GM18868 (cell line): ENCODE measurements around the gene PLIN3.
"Not testable (repeated sequence)": the region's sequence is repeated elsewhere in the genome, so short reads cannot be mapped to it uniquely, and the experiment has no call there.

Experiments used
- ATAC-seq: cut with Tn5 transposase; IDR thresholded peaks from one replicate; pipeline ENCODE4 v1.9.1; 2021; ENCODE audit warnings: mild to moderate bottlenecking, moderate library complexity; ENCODE audit not compliant: unreplicated experiment

Gene PLIN3

DNA sequence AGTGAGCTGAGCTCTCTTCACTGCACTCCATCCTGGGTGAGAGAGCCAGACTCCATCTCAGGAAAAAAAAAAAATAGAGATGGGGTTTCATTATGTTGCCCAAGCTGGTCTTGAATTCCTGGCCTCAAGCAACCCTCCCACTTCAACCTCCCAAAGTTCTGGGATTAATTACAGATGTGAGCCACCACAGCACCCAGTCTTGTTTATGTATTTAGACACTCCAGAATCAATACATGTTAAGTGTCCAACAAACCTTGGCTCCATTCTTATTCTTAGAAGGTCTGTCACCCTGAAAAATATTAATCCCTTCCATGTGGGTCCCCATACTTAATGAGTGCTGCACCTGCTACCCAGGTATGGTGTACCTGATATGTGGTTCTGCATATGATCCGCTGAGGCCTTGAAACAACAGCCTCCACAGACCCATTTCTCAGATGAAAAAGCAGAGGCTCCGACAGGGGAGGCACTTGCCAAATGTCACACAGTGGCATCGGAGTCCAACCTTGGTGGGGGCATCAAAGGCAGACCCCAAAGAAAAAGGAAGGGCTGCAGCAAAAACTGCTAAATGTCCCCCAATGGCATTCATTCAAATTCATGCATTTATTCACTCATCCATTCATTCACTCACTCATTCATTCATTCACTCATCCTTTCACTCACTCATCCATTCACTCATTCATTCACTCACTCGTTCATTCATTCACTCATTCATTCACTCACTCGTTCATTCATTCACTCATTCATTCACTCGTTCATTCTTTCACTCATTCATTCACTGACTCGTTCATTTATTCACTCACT, 52.6 kb downstream of the PLIN3 start:
- no peak for ATAC-seq

GRCh38 chr19:4811328-4812131, 55.9 kb downstream of the PLIN3 start:
- no peak for ATAC-seq

- no peak for ATAC-seq
These were observed 60.3 kb downstream of the PLIN3 start for GRCh38 chr19:4807188-4807587.

DNA sequence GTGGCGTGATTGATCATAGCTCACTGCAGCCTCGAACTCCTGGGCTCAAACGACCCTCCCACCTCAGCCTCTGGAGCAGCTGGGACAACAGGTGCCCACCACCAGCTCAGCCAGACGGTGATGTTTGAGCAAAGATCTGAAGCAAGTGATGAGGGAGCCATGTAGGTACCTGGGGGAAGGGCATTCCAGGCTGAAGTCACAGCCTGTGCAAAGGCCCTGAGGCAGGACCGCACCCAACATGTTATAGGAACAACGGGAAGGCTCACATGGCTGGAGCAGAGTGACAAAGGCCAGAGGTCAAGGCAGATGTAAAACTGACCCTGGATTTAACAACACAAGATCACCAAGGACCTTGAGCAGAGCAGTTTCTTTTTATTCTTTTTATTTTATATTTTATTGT, 61.1 kb downstream of the PLIN3 start:
- no peak for ATAC-seq

DNA sequence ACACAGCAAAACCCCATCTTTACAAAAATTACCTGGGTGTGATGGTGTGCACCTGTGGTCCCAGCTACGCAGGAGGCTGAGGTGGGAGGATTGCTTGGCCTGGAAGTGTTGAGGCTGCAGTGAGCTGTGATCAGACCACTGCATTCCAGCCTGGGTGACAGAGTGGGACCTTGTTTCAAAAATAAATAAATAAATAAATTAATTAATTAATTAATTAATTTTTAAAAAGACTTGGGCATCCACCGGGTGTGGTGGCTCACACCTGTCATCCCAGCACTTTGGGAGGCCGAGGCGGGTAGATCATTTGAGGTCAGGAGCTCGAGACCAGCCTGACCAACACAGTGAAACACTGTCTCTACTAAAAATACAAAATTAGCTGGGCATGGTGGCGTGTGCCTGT, 62.3 kb downstream of the PLIN3 start:
- not testable (repeated sequence) for ATAC-seq

DNA sequence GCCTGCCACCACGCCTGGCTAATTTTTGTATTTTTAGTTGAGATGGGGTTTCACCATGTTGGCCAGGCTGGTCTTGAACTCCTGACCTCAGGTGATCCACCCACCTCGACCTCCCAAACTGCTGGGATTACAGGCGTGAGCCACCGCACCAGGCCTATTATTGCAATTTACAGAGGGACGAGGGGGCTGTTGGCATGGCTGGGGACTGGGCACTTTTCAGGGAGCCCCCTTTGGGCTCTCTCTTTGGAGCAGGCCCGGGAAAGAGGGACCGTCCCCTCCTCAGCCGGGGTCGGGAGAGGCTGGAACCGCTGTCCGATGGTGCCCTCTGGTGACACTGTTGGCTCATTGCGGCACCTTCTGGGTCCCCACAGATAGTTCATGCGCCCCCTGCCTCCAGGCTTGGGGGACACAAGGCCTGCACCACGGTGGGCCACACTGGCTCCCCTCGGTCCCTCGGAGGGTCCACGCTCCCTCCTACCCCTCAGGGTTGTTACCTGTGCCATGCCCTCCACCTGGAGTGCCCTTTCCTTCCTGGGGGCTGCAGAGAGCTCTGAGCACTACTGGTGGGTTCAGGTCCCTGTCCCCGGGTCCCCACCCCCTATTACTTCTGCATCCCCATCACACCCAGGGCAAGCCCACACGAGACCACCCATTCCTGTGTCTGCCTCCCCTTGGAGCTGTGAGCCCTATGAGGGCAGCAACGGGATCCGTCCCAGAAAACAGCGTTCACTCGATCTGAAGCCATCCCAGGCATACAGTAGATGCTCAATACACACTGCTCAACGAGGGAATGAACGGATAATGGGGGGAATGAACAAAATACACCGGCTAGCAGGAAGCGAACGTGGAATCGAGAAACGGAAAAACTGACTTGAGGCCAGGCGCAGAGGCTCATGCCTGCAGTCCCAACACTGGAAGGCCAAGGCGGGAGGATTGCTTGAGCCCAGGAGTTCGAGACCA, 63.5 kb downstream of the PLIN3 start:
- no peak for ATAC-seq

- ATAC-seq = no peak
These were observed 64.8 kb downstream of the PLIN3 start for GRCh38 chr19:4802711-4803110.

- ATAC-seq = no peak
These were observed 66.3 kb downstream of the PLIN3 start for GRCh38 chr19:4801085-4801619.

GRCh38 chr19:4800591-4801081, 66.8 kb downstream of the PLIN3 start:
- no peak for ATAC-seq

DNA sequence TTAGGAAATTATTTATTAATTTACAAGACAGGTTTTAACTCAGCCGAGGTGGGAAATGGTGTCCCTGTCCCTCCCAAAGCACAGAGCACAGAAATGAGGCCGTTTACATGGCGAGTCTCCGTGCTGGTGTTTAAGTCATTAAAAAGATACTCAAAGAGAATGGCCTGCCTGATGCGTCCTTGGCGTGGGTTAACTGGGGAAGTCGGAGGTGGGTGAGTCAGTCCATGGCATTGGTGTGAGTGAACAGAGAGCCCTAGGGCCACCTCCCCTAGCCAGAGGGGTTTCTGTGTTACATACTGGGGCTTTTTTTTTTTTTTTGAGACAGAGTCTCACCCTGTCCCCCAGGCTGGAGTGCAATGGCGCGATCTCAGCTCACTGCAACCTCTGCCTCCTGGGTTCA, 72.1 kb downstream of the PLIN3 start:
- no peak for ATAC-seq

DNA sequence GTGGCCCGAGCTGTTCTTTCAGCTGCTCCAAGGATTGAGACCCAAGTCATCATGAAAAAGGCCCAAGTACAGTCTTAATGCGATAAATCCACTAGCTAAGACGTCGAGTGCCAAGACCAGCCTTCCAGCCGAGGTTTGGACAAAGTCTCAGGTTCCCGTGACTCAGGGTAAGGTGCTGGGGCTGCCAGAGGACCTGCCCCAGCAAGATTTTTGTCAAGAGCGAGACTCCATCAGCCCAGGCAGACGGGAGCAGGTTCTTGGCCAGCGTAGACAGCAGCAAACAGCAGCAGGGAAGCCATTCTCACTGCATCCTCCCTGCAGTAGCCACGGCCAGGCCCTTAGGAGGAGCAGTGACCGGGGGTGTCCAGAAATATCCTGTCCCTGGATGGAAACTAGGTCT, 72.5 kb downstream of the PLIN3 start:
- ATAC-seq = no peak

DNA sequence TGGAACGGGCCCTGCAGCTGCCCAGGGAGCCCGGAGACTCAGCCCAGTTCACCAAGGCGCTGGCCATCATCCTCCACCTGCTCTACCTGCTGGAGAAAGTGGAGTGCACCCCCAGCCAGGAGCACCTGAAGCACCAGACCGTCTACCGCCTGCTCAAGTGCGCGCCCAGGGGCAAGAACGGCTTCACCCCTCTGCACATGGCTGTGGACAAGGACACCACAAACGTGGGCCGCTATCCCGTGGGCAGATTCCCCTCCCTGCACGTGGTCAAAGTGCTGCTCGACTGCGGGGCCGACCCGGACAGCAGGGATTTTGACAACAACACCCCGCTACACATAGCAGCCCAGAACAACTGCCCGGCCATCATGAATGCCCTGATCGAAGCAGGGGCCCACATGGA, 74.2 kb downstream of the PLIN3 start:
- not testable (repeated sequence) for ATAC-seq

- ATAC-seq = not testable (repeated sequence)
These were observed 74.6 kb downstream of the PLIN3 start for GRCh38 chr19:4792866-4793195.

DNA sequence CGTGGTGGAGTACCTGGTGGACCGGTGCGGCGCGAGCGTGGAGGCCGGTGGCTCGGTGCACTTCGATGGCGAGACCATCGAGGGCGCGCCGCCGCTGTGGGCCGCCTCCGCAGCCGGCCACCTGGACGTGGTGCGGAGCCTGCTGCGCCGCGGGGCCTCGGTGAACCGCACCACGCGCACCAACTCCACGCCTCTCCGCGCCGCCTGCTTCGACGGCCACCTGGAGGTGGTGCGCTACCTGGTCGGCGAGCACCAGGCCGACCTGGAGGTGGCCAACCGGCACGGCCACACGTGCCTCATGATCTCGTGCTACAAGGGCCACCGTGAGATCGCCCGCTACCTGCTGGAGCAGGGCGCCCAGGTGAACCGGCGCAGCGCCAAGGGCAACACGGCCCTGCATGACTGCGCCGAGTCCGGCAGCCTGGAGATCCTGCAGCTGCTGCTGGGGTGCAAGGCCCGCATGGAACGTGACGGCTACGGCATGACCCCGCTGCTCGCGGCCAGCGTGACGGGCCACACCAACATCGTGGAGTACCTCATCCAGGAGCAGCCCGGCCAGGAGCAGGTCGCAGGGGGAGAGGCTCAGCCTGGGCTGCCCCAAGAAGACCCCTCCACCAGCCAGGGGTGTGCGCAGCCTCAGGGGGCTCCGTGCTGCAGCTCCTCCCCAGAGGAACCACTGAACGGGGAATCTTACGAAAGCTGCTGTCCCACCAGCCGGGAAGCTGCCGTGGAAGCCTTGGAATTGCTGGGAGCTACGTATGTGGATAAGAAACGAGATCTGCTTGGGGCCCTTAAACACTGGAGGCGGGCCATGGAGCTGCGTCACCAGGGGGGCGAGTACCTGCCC, 75.2 kb downstream of the PLIN3 start:
- not testable (repeated sequence) for ATAC-seq

DNA sequence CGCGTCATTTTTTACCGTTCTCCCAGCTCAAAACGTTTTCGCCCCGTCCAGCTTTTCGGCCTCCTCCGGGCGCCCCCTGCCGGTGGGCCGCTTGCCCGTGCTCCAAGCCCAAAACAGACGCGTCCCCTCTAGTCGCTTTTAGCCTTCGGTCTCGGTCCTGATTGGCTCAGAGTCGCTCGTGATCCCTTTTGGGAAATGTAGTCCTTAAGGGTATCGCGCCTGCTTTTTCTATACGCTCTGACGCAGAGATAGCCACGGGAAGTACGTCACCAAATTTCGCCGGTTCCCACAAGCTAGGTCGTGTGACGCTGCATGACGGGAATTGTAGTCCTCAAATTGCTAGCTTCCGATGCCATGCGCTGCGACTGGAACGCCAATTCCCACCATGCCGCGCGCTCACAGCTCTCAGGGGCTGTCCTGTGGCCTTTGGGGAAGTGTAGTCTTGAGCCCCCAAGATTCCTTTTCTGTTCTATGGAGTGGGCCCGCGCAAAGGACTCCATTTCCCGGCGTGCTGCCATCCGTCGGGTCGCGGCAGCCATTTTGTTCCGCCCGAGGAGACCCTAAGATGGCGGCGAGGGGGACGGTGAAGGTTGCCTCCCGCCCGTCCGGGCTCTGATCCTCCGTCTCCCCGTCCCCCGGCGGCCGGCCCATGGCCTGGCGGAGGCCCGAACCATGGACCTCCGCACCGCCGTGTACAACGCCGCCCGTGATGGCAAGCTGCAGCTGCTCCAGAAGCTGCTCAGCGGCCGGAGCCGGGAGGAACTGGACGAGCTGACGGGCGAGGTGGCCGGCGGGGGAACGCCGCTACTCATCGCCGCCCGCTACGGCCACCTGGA, 76.1 kb downstream of the PLIN3 start, which contains the start of gene FEM1A:
Gene FEM1A (plus strand): TSS at position 552 of the 836 bp plus-strand sequence. CDS start 121 bp downstream, at position 673.
- peak; percentile 89 for ATAC-seq
